GM18867 (cell line): ENCODE results near the gene MSRB3.
"Not testable (repeated sequence)": the region's sequence is repeated elsewhere in the genome, so short reads cannot be mapped to it uniquely, and the experiment has no call there.

Experiments
- ATAC-seq: cut with Tn5 transposase; IDR thresholded peaks from one replicate; pipeline ENCODE4 v1.9.1; 2021; ENCODE audit warnings: mild to moderate bottlenecking, moderate library complexity; ENCODE audit not compliant: unreplicated experiment

Gene MSRB3

DNA sequence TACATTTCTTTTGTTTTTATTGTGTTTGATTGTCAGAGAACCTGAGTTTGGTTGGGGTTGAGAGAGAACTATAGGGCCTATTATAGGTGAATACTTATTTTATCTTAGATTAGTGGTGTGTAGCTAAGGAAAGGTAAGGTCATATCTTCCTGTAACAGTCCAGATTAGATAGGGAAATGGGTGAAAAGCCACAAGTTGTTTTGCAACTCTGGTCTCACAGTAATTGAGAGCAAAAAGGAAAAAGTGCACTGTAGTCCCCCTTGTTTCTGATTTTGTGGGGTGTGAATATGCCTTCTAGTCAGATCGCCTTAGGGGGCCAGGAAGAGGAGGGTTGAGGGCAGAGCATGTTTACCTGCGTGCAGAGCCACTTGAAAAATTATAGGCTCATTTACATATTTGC, 8.9 kb downstream of the MSRB3 start:
- ATAC-seq, result no peak

DNA sequence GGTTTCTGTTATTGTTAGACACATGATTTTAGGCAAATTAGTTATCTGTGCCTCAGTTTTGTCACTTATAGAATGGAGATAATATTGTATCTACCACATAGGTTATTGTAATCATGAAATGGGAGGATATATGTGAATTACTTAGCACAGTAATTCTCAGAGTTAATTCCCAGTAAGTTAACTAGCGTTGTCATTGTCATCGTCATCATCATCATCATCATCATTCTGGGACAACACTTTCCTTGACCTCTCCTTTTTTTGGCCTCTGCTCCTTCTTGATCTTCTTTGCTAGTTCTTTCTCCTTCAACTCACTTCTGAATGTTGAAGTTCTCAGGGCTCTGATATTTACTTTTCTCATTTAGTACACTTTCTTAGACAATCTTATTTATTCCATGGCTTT, 13.8 kb downstream of the MSRB3 start:
- no peak for ATAC-seq

DNA sequence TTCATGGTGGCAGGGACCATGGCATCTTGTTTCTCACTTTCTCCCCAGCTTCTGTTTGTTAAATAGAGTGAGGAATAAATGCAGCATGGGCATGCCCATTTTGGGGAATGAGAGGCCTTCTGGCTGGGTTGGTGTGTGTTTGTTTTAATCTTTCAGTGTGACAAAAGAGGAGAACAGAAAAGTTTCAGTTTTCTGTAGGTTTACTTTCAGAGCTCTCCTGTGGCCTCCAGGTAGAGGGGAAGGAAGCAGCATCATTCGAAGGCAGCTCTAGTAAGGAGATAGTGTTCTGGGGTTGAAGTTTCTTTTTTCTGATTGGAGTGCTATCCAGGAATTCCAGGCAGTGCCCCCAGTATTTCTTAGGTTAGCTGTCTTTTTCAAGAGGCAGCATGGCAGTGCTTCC, 15.3 kb downstream of the MSRB3 start:
- ATAC-seq, result peak; percentile 37

DNA sequence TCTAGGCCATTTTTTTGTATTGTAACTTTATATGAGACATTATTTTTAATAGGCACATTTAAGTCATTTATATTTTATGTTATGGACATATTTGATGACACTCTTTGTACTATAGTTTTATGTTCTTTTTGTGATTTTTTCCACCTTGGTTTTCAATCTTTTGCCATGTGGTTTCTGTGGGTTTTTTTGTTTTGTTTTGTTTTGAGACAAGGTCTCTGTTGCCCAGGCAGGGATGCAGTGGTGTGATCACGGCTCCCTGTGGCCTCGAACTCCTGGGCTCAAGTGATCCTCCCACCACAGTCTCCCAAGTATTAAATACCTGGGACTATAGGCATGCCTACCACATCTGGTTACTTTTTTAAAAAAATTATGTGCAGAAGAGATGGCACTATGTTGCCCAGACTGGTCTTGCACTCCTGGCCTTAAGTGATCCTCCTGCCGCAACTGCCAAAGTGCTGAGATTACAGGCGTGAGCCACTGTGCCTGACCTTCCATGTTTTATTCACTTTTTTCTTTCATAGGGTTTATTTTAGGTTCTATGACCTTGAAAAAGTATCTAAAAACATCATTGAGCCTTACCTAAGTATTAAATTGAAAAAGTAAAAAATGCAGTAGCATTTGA, 16.3 kb downstream of the MSRB3 start:
- no peak for ATAC-seq

DNA sequence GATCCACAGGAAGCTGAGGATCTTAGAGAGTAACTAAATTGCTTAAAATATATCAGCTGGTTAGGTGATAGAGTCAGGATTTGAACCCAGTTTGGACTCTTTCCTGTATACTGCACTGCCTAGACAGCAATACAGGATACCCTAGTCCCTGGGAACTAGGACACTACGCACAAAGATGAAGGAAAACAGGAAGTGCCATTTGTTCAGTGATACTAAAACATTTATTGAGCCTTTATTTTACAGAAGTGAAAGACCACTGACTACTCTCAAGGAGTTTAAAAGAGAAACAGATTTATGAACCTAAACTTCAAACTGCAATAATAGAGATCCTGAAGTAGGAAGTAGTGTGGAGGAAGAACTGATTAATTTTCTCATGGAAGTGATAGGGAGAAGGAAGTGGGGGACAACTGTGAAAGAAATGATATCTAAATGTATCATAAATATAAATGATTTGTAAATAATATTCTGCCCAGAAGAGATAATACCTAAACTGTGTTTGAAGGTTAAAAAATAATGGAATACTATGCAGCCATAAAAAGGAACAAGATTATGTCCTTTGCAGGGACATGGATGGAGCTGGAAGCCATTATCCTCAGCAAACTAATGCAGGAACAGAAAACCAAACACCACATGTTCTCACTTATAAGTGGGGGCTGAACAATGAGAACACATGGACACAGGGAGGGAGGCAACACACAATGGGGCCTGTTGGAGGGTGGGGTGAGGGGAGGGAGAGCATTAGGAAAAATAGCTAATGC, 18.2 kb downstream of the MSRB3 start:
- no peak for ATAC-seq

DNA sequence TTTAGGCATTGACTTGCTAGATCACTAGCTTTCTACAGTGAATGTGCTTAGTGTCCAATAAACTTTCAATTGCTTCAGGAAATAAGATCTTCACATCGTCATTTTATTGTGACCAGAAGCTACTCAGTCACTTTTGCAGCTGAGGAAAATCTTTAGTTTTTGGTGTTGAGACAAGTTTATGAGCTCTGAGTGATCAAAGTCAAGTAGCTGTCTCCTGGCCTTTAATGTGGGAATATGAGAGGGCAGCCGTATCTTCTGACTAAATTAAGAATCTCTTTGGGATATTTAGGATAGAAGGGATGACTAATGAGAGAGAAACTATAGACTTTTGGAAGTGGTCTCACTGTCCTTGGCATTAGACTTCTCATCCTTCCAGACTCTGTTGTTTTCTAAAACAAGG, 21.6 kb downstream of the MSRB3 start:
- ATAC-seq, result no peak

DNA sequence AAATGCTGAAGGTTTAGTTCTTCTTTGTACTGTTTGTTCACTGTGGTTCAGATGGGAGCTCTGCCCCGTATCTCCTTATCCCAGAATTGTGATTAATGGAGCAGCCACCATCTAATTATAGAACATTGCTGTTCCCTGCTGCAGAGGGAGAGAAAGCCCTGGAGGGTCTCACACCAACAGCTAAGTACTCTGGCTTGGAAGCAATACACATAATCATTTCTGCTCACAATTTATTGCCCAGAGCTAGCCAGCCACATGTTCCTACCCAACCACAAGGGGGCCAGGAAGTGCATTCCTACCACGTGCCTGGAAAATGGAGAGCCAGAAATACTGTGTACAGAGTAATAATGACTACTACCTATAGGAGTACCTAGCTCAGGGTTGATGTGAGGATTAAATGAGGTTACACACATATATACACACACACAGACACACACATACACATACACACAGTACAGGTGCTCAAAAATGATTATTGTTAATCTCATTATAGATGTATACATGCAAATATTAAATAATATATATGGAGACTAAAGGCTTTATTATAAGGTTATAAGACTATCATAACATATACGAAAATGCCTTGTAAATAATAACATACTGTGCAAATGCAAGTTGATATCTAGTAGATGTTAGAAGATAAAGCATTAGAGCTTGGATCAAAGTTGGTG, 22.3 kb downstream of the MSRB3 start:
- ATAC-seq, result no peak

DNA sequence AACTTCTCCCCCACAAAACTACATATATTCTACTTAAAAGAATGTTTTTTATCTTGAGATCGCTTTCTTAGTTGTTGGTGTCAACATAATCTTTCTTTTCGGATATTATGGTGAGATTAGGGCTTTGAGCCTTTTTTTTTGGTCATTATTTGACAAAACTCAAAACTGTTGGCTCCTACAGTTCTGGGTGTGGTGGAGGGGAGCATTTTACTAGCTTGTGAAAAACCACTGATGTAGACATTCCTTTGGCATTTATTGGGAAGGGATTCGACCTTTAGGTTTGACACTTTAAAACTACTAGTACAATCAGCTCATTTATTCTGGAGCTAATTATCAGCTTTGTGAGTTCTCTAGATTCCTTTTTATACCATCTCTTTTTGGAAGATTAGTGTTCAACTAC, 24.4 kb downstream of the MSRB3 start:
- no peak for ATAC-seq

DNA sequence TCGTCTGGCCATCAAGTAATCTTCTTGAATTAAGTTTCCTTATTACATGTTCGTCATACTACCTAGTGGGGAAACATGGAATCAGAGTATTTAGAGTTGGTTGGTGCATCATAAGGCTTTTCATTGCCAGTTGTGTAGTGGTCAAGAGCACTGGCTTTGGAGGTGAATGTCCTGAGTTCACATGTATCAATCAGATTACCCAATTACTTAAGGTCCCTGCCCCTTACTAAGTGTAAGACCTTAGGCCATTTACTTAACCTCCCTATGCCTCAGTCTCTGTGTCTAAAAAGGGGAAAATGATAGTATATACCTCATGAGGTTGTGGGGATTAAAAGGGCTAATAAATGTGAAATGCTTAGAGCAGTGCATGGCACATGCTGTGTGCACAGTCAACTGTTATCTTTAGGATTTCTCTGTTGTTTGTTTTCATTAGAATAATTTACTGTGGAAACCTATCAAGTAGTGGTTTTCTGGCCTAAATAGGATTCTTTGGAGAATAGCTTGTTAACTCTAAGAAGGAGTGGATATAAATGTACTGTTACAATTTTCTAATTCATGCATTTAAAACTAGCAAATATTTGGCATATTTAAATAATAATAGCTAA, 27.0 kb downstream of the MSRB3 start:
- ATAC-seq, result no peak

DNA sequence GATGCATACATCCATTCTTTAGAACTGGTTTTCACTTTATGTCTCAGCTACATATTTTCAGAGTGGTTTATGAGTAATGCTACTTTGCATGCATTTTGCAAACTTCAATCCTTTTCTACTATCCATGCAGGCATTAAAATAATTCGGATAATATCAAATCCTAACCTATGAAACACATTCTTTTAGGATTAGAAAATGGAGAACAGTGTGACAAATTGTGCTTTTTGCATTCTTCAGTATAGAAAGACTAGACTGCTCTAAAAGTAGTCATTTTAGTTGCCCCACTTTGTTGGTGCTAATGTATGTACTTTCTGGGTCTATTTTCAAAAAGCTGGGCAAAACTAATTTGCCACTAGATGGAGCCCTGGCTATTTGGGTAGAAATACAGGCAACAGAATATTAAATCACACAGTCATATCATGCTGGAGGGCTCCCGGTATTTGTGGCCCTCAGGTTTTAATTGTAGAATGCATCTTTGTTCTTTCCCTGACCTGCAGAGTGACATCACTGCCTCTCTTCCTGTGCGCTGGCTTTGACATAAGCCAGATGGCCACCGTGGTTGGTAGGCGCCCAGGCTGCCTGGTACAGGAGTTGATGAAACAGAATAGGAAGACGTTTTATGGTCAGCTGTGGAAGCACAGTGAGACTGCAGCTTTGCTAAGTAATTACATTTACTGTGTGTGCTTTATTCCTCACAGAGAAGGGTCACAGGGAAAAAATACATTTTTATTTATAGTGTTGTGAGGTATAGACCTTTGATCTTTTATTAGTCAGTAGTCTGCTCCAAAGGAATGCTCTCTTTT, 28.1 kb downstream of the MSRB3 start:
- peak; percentile 43 for ATAC-seq

DNA sequence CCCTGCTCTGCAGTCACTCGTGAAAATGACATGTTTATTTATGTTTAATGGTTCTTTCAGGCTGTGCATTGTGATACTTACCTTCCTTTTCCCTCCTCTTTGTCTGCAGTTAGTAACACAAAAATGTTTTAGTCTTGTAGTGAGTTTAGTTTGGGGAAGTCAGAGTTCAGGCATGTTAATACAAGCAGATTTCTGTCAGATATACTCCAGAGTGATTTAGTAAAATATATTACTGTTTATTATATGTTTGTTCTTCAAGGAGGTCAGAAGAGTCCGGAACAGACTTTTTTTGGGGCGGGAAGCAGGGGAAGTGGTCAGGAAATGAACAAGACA, 28.7 kb downstream of the MSRB3 start:
- no peak for ATAC-seq

DNA sequence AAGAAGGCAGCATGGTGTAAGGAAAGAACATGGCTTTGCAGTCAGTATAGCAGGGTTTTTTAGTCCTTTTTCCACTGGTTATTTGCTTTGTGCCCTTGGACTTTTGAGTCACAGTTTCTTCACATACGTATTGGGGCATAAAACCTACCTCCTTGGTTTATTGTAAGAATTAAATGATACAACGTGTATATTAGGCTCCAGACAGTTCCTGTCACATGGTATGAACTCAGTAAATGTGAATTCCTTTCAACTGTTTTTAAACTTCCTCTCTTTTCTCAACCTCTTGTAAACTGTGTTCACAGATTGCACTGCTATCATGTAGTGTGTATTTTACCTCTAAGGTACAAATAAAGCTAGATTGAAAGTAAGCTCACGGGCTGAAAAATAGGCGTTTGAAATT, 29.5 kb downstream of the MSRB3 start:
- no peak for ATAC-seq

DNA sequence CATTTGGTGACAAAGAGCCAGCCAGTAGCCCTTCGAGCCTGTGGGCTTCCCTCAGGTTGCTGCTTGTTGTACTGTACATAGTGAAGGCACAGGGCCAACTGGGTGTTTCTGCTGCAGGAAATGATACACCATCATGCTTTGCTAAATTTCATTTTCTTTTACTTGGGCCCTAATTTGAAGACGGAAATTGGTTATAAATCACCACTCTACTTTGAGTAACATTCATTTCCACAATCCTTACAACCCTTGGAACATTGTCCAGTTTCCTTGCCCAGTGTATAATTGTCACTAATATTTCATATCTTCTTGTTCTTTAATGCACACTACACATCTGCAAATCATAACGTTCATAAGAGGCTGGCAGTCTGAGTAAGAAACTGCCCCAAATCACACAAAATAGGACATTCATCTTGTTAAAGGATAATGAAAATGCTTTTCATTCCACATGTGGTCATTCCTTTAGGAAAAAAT, 30.2 kb downstream of the MSRB3 start:
- ATAC-seq, result no peak

DNA sequence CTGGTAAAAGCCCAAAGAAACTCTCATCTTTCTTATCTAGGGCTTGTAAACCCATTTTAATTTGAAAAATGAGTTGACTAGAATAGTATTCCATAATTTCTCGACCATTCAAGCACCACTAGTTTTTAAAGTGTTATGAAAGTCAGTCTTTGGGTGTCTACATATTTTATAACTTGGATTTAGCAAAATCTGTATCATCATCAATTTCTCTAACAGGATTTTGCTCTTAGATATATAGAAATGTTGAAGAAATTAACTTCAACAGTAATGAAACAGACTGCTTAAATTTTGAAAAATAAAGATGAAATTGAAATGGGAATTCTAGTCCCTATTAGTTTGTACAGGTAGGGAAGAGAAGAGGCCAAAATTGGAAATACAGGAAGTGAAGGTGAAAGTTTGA, 32.8 kb downstream of the MSRB3 start:
- no peak for ATAC-seq

DNA sequence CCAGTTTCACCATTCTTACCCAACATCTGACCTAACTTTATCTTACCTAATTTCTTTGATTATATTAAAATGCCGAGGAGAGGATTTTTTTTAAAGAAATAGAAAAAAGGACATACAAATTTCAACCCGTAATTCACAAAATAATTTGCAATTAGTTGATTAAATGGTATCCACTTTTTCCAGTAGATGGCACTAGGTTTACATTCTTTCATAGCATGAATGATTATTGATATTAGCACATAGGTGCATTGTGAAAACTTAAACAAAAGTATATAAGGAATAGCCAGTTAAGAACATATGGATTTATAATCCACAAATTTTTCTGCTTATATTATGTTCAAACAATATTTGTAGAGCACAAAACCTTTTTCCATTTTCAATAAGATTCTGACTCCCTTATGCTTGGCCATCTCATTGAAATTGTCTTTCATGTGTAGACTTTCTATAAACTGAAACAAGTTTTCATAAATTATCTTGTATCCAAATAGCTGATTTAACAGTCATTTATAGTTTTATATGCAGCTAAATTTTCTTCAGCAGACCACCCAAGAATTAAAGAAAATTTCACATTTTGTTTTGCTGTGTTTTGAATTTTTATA, 35.3 kb downstream of the MSRB3 start:
- no peak for ATAC-seq

DNA sequence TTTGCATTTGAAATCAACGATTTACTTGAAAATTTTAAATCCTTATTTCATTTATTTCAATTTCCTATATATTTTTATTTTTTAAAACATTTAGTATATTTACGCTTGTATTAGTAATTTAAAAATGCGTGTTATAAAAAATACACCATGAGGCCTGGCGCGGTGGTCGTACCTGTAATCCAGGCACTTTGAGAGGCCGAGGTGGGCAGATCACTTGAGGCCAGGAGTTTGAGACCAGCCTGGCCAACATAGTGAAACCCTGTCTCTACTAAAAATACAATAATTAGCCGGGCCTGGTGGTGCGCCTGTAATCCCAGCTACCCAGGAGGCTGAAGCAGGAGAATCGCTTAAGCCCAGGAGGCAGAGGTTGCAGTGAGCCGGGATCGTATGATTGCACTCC, 36.8 kb downstream of the MSRB3 start:
- ATAC-seq, result not testable (repeated sequence)

DNA sequence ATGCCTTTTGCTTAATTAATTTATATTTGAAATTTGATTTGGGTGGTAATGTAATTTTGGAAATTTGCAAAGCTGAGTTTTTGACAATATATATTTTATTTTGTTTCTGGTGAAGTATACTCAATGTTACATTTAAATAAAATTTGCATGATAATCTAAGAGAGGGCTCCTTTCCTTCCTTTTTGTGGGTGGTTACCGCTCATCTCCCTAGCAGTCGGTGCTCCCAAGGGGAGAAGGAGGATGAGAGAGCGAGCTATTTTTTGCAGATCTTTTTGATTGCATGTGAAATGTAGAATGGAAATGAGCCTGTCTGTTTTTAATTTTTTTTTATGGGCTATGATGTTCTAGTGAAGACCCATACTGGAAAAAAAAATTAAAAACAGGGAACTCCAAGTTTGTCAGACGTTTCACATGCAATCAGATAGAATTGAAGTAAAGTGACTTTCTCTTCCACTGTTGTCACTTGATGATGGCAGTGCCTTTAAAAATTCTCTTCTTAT, 39.8 kb downstream of the MSRB3 start:
- ATAC-seq, result no peak

DNA sequence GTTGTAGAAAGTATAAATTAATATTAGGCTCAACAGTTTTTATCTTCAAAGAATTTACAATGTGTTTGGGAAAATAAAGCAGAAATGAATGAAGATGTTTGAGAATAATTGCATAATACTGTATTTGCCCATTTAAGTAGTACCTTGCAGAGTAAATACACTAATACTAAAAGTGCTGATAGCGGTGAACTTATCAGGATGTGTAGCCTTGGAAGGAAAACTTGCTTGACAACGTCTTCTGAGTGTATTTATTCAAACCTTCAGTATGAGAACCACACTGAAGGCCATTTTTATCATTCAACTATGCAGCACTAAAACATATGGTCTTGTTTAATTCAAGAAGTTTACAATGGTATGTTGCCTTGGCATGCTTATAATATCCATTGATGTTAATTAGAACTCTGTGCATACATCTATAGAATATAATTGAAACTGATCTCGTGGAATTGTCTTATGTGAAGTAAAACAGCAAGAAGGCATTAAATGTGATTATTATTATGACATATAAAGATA, 41.3 kb downstream of the MSRB3 start:
- ATAC-seq, result no peak

DNA sequence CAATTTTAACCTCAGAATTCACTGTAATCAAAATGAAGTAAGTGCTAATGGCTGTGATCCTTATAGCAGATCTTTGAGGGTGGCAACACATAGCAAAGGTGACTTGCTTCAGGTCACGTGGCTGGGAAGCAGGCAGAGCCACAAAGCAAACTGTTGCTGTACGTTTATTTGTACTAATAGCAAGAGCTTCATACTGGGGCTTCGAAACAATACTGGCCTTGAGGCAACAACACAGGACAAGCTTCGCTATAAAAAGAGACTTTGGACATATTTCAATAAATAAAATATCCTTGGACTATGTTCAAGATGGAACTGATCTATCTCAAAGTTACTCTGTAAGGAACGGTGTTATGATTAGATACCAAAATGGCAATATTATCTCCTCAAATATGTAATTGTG, 44.6 kb downstream of the MSRB3 start:
- no peak for ATAC-seq

DNA sequence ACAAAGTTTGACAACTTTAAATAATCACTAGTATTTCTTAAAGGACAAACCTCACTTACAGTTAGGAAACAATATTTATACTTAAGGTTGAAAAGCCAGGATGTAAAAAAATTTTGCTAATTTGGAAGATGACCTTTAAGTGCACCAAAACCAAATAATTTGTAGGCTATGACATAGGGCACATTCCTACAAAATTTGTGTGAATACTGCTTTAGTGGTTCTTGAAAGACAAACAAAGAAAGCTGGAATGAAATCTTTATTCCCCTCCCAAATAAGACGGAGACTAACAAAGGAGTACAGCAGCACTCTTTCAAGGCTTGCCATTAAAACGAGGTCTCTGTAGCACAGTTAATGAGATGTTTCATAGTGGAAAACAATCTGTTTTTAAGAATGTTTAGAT, 45.6 kb downstream of the MSRB3 start:
- ATAC-seq, result no peak
